ENCODE measurements around the gene UBTD1.

UBTD1 gene

DNA sequence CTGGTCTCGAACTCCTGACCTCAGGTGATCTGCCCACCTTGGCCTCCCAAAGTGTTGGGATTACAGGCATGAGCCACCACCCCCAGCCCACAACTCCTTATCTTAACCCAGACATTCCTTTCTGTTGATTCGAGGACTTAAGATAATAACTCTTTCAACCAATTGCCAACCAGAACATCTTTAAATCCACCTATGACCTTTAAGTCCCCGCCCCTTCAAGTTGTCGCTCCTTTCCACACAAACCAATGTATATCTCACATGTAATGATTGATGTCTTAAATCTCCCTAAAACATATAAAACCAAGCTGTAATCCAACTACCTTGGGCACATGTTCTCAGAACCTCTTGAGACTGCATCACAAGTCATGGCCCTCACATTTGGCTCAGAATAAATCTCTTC lies 66.1 kb downstream of the UBTD1 start:
- H3K27ac ChIP-seq = no peak overlapping the region
- TF ChIP-seq CTCF (conservative IDR thresholded peaks at IDR 0.05) = no peak

GRCh38 chr10:97566336-97566996 lies 67.7 kb downstream of the UBTD1 start:
- H3K27ac ChIP-seq = no peak overlapping the region
- TF ChIP-seq CTCF (conservative IDR thresholded peaks at IDR 0.05) = no peak

- H3K27ac ChIP-seq = no peak overlapping the region
- TF ChIP-seq CTCF (conservative IDR thresholded peaks at IDR 0.05) = no peak
These were observed 69.2 kb downstream of the UBTD1 start for GRCh38 chr10:97567891-97568290.

DNA sequence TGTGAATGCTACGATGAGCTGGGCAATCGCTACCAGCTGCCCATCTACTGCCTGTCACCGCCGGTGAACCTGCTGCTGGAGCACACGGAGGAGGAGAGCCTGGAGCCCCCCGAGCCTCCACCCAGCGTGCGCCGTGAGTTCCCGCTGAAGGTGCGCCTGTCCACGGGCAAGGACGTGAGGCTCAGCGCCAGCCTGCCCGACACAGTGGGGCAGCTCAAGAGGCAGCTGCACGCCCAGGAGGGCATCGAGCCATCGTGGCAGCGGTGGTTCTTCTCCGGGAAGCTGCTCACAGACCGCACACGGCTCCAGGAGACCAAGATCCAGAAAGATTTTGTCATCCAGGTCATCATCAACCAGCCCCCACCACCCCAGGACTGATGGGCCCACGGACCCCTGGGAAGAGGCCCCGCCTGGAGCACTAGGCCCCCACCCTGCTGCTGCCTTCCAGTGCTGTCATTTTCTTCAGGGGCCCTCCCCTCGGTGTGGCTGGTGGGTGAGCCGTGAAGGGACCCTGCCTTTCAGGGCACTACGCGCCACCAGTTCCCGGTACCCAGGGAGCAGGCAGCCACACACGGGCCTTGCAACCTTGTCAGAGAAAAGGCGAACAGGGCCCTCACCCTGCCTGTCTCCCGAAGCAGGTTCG lies 71.5 kb downstream of the UBTD1 start:
- TF ChIP-seq CTCF (conservative IDR thresholded peaks at IDR 0.05) = no peak
- H3K27ac ChIP-seq = no peak overlapping the region

DNA sequence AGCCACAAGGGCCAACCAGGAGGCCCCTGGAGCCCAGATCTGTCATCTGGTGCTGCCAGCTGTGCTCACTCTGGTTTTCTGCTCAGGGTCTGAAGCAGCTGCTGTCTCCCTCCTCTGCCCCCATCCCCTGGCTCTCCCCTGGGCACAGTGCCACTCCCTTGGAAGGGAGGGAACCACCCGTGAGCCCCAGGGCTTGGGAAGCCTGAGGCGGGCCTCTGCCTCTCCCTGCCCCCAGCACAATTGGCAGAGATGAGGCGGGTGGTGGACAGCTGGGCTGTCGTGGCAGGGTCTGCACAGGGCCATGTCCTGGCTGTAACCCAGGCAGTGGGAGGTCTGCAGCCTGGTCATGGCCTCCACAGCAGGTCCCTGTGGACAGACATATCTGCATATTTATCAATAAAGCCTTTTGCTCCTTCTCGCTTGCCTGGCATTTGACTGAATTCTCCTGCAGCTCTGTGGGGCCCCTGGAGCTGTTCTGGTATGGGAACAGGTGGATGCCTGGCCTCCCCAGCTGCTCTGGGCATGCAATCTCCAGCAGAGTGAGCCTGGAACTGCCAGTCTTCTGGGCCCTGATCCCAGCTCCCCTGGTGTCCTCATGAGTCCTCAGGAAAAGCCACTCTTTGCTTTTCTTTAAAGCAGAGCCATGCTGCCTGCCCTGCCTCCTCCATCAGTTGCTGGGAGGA lies 72.2 kb downstream of the UBTD1 start:
- H3K27ac ChIP-seq = no peak overlapping the region
- no peak for TF ChIP-seq CTCF (conservative IDR thresholded peaks at IDR 0.05)

DNA sequence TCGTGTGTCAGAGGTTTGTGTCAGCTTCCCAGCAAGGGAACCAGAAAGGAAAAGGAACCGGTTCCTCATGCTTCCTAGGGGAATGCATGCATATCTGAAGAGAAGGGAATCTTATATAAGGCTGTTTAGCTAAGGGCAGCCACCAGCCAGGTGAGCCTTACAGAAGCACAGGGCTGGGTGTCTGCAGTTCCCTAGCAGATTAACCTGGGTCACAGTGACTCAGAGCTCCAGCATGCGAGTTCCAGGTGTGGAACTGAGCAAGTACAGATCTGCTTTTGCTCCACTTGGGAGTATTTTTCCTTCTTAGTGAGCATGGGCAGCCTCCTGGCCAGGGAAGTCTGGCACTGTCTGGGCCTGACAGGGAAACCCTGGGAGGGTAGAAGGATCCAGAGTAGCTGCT lies 72.9 kb downstream of the UBTD1 start:
- H3K27ac ChIP-seq = no peak overlapping the region
- TF ChIP-seq CTCF (conservative IDR thresholded peaks at IDR 0.05) = no peak

DNA sequence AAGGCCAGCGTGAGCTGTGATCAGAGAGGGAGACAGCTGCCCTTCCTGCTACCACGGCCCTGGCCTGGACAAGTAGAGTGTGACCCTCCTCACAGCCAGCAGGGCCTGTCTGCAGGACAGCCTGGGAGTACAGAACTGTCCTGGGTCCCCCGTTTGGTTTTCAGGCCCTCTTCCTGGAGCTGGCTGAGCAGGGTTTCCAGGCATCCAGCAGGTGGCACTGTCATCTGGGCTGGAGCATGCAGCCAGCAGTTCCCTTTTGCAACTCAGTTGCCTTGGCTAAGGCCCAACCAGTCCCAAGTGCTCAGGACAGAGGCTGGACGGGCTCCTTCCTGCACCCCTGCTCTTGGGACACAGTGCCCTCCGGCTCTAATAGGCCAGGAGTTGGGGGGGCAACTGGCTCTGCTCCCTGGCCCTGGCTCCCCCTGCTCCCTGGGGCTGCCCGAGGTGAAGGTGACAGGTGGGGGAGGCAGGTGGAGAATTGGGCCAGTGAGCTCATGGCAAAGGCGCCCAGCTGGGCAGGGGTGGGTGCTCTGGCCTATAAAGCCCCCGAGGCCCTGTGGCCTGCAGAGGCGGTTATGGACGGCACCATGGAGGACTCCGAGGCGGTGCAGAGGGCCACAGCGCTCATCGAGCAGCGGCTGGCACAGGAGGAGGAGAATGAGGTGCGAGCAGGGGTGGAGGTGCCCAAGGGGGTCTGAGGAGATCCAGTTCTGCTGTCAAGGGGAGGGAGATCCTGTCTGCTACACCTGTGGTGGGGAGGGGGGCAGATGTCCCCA lies 73.7 kb downstream of the UBTD1 start, which contains the start of gene ANKRD2:
Gene ANKRD2 (plus strand): TSS at position 566 of the 776 bp plus-strand sequence. CDS start 10 bp downstream, at position 576.
- no peak within 1 kb of the TSS for H3K27ac ChIP-seq
- TF ChIP-seq CTCF (conservative IDR thresholded peaks at IDR 0.05) = peak; percentile 93
